Measurements from ENCODE around the gene STAG1. TPM values are rescaled to one million over a fixed set of nuclear protein-coding genes. Genes with fewer than 3 reads are reported as not detected.

Gene STAG1
- total and polyA plus RNA-seq, 9 of the 15 experiments (the other 6 are each of a cell fraction or from before 2014, with no cell fraction given): 2.7 to 17.7 (median 8.8) TPM

GRCh38 chr3:136752422-136753325, 496 bp upstream of the STAG1 start (continued):
- no peak for TF ChIP-seq GTF2E2 (tag; IDR thresholded peaks at IDR 0.05)
- TF ChIP-seq ZNF583 (CRISPR knock-in tag; IDR thresholded peaks at IDR 0.05): no peak
- TF ChIP-seq CC2D1A (IDR thresholded peaks at IDR 0.05): no peak; the same call in 1 of the 2 replicates
- TF ChIP-seq ZNF184 (CRISPR knock-in tag; IDR thresholded peaks at IDR 0.05): no peak
- peak in 1 of 2 experiments; percentile 26; a peak in 1 of 4 replicates for TF ChIP-seq RCOR1 (IDR thresholded peaks at IDR 0.05; ENCODE audit: borderline replicate concordance in 1 of 2, low read depth in 2 of 2, low read length in 2 of 2)
- TF ChIP-seq ZNF518B (CRISPR knock-in tag; IDR thresholded peaks at IDR 0.05): no peak
- no peak for TF ChIP-seq ZNF592 (IDR thresholded peaks at IDR 0.05)
- no peak for TF ChIP-seq ATF2 (CRISPR knock-in tag; IDR thresholded peaks at IDR 0.05)
- 0 out of 2 replicates have a peak, but pooled peaks have one; percentile 54 for TF ChIP-seq FOXP1 (CRISPR knock-in tag; IDR thresholded peaks at IDR 0.05)
- TF ChIP-seq CHD4 (IDR thresholded peaks at IDR 0.05; ENCODE audit: insufficient read depth, insufficient replicate concordance, low read depth, low read length, poor library complexity, severe bottlenecking): no peak
- TF ChIP-seq TAF9B (IDR thresholded peaks at IDR 0.05; ENCODE audit: partially characterized antibody): peak; percentile 41
- no peak for TF ChIP-seq ZFP36 (IDR thresholded peaks at IDR 0.05; ENCODE audit: low read depth, low read length, partially characterized antibody)
- no peak for TF ChIP-seq HDAC8 (tag; IDR thresholded peaks at IDR 0.05)
- TF ChIP-seq KDM2B (CRISPR knock-in tag; IDR thresholded peaks at IDR 0.05): no peak

Measured in K562 (cell line).